Measurements from ENCODE around the gene CDC37L1.

Gene CDC37L1

GRCh38 chr9:4662108-4662988 is 17.0 kb upstream of the CDC37L1 start, which contains the start of gene PLPP6:
PLPP6 (plus strand) TSS chr9:4662294; CDS start chr9:4662376, 82 bp downstream.
- TF ChIP-seq CTCF (IDR thresholded peaks at IDR 0.05; ENCODE audit: low read depth, low read length, missing control alignments), result peak; percentile 53
- peak; percentile 46 for DNase-seq (ENCODE audit: extremely low read depth, low read depth)
- peak within 1 kb of the TSS; percentile 75 for H3K4me3 ChIP-seq (replicated peaks; ENCODE audit: low read depth, low read length)

- peak overlapping the region; percentile 75 for H3K4me3 ChIP-seq (replicated peaks; ENCODE audit: low read depth, low read length)
- no peak for DNase-seq (ENCODE audit: extremely low read depth, low read depth)
- TF ChIP-seq CTCF (IDR thresholded peaks at IDR 0.05; ENCODE audit: low read depth, low read length, missing control alignments), result no peak
Measured at GRCh38 chr9:4662989-4663792, 16.2 kb upstream of the CDC37L1 start.

- no peak for DNase-seq (ENCODE audit: extremely low read depth, low read depth)
- no peak overlapping the region for H3K4me3 ChIP-seq (replicated peaks; ENCODE audit: low read depth, low read length)
- TF ChIP-seq CTCF (IDR thresholded peaks at IDR 0.05; ENCODE audit: low read depth, low read length, missing control alignments), result no peak
Measured at GRCh38 chr9:4663956-4664355, 15.4 kb upstream of the CDC37L1 start.

DNA sequence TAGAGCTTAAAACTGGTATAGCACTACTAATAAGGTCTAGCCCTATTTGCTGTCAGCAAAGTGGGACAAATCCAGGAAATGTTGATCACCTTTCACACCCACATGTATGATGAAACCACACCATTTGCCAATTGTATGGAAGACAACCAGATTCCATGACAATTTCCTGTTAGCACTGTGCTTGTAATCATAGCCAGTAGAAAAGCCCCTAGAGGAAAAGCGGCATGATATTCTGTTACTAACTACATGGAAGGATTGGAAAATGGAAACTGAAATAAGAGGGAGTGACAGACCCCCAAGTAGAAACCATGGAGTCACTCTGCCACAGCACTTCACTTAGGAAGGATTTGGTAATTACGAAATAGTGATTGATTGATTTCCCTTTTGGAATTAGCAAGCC is 14.0 kb upstream of the CDC37L1 start:
- no peak overlapping the region for H3K4me3 ChIP-seq (replicated peaks; ENCODE audit: low read depth, low read length)
- no peak for TF ChIP-seq CTCF (IDR thresholded peaks at IDR 0.05; ENCODE audit: low read depth, low read length, missing control alignments)
- no peak for DNase-seq (ENCODE audit: extremely low read depth, low read depth)

GRCh38 chr9:4666042-4666699 is 13.2 kb upstream of the CDC37L1 start, which contains the start of gene SPATA6L:
SPATA6L (minus strand) TSS chr9:4666480; CDS start chr9:4666250, 230 bp downstream.
- DNase-seq (ENCODE audit: extremely low read depth, low read depth), result no peak
- peak within 1 kb of the TSS; percentile 41 for H3K4me3 ChIP-seq (replicated peaks; ENCODE audit: low read depth, low read length)
- no peak for TF ChIP-seq CTCF (IDR thresholded peaks at IDR 0.05; ENCODE audit: low read depth, low read length, missing control alignments)

DNA sequence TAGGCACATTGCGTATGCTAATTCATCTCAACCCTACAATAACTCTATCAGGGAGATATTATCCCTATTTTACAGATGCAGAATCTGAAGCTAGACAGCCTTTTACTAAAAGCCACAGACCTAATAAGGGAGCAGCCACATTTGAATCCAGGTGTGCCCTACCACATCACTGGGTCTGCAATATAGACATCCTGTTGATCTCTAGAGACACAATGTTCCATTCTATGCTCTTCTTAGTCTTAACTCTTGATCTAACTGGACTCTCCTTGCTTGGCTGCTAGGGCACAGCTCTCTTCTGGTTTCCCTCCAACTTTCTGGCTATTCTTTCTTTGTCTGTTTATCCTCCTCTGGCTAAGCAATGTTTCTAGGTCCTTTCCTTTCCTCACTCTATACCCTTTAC is 11.7 kb upstream of the CDC37L1 start:
- TF ChIP-seq CTCF (IDR thresholded peaks at IDR 0.05; ENCODE audit: low read depth, low read length, missing control alignments), result no peak
- no peak for DNase-seq (ENCODE audit: extremely low read depth, low read depth)
- no peak overlapping the region for H3K4me3 ChIP-seq (replicated peaks; ENCODE audit: low read depth, low read length)
